GM12875 (cell line): Measurements from ENCODE around the gene SLC9A9.

Source experiments
- H3K4me3 ChIP-seq: one replicate; pipeline ENCODE4 v1.5.1; 2011; ENCODE audit warnings: low read depth, low read length, control low read depth
- TF ChIP-seq, protein P1 (sequence below): IDR thresholded peaks from 2 replicates; pipeline ENCODE4 v1.5.1; 2011; ENCODE audit warnings: low read depth, mild to moderate bottlenecking, control low read depth, inconsistent platforms, low read length, moderate library complexity, borderline replicate concordance; ENCODE audit not compliant: insufficient read depth

Gene SLC9A9

DNA sequence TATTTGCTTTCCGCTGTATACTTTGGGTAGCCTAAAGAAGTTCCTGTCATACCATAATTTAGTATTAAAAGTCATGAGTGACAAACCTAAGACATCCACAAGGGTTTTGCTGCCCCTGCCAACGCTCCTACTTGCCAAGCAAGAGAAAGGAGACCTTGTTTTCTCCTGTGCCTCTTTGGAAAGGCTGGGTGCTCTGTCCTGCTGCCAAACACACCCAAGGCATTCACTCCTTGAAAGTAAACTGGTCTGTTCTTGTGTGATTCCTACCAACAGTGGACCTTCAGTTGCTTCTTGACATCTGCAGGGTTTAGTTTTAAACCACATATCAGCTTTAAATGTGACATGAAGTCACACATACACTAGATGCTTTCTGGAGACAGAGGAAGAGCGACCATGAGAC lies 295.4 kb downstream of the SLC9A9 start:
- no peak overlapping the region for H3K4me3 ChIP-seq
- TF ChIP-seq, protein P1, sequence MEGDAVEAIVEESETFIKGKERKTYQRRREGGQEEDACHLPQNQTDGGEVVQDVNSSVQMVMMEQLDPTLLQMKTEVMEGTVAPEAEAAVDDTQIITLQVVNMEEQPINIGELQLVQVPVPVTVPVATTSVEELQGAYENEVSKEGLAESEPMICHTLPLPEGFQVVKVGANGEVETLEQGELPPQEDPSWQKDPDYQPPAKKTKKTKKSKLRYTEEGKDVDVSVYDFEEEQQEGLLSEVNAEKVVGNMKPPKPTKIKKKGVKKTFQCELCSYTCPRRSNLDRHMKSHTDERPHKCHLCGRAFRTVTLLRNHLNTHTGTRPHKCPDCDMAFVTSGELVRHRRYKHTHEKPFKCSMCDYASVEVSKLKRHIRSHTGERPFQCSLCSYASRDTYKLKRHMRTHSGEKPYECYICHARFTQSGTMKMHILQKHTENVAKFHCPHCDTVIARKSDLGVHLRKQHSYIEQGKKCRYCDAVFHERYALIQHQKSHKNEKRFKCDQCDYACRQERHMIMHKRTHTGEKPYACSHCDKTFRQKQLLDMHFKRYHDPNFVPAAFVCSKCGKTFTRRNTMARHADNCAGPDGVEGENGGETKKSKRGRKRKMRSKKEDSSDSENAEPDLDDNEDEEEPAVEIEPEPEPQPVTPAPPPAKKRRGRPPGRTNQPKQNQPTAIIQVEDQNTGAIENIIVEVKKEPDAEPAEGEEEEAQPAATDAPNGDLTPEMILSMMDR = no peak

DNA sequence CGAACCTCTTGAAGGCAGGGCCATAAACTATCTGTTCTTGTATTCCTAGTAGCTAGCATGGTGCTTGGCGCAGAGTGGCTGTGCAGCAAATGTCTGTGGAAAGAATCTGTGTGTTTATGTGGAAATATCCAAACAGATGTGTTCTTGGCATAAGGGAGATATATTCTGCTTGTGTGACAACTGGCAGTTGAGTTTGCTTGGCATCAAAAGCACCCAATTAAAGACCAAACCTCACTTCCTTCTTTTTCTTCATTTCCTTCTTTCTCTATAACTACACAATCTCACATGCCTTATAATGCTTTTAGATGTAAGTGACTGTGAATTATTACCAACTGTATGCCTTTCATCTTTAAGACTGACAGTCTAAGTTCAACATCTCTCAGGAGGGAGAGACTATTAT lies 296.5 kb downstream of the SLC9A9 start:
- TF ChIP-seq, protein P1 = no peak

DNA sequence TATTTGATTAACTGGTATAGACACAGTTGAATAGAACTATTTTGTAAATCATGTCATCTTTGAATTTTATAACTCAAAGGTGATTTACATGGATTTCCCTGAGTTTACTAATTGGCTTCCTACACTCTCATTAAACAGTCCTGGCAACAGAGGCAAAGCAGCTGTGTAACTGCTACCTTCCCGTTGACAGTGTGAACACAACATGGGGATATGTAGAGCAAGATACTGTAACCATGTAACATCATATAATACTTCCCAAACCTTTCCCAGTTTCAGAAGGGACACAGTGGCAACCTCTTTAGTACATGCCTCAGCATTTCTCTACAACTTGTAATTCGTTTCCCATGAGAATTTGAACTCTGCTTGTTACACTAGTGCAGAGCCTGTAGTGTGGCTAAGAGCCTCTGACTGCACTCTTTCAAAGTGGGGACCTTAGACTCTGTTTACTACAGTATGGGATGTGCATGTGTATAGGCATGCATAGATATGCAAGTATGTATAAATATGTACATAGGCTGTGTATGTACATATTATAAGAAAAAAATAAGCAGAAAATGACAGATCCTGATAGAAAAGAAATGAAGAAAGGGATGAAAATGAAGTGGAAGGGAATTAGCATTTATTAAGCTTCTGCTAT lies 299.3 kb downstream of the SLC9A9 start:
- TF ChIP-seq, protein P1 = no peak
- no peak overlapping the region for H3K4me3 ChIP-seq

More for the DNA sequence above, 296.5 kb downstream of the SLC9A9 start:
- no peak overlapping the region for H3K4me3 ChIP-seq

DNA sequence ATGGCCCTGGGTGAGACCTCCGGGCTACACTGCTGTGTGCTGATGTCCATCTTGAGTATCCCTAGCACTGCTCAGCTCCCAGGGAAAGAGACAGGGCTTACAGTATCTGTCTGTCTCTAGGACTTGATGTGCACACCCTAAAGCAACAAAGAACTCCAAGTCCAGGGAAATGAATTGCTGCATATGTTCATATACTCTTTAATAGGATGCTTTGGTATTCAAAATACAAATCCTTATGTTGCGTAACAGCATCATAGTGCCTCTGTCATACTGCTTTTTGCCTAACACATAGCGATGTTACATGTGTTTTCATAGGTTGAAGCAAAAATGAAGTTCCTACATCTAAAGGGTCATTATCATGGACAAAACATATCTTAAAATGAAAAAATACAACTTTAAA lies 299.9 kb downstream of the SLC9A9 start:
- no peak overlapping the region for H3K4me3 ChIP-seq
- TF ChIP-seq, protein P1 = no peak

DNA sequence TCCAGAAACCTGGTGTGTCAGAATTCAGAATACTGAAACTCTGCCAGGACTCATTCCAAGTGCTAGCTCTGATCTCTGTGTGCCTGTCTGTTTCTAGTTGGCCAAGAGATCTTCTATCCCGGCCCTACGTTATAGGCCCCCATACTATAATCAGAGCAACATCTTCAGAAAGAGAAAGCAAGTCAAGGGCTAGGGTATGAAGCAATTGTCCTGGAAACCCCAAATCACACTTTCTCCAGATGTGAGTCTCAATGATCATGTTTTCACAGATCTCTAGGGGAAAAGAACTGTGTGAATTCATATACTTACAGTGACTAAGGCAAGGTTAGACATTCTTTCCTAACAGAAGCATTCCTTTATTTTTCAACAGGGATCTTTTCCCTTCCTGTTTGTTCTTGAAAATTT lies 309.7 kb downstream of the SLC9A9 start:
- no peak overlapping the region for H3K4me3 ChIP-seq
- TF ChIP-seq, protein P1 = no peak

DNA sequence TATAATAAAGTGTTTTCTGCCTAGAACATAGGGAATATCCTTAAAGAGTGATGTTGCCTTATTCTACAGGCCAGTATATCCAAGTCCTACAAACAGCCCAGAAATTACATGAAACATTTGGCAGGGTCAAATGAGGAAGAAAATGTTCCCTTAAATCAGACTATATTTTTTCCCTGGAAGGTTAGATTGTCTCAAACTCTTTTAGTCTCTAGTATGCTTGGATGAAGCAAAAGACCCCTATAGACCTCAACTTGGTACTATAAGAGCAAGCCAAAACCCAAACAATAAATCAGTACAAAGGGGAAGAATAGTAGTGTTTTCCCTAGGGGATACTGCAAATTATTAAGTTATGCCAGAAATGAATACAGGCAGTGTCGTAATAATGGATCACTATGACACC lies 310.2 kb downstream of the SLC9A9 start:
- H3K4me3 ChIP-seq = no peak overlapping the region
- TF ChIP-seq, protein P1 = no peak

DNA sequence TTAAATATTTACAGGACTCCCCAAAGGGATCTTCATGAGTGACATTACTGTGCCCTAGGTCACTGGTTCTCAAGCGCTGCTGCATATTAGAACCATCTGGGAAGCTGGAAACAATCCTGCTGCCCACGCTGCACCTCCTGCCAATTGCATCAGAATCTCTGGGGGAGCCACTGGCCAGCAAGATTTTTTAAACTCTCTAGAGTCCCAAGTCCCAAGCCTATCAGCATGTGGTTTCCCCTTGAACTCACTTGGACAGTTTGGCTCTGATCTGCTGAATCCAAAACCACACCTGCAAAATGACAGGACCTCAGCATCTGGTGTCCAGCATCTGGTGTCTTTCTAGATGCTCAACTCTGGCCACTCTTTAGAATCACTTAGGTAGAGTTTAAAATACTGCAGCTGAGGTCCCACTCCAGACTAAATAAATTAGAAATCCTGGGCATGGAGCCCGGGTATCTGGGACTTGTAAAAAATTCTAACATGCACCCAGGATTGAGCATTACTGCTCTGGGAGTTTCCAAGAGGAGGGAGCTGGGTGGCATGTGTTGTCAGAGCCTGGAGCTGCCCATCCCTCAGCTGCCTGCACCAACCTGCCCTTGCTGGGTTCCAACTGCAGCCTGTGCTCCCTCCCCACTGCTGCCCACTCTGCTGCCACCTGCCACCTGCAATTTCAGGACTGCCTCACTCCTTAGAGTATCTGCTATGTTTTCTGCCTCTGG lies 311.3 kb downstream of the SLC9A9 start:
- H3K4me3 ChIP-seq = no peak overlapping the region
- TF ChIP-seq, protein P1 = no peak
